Activated T-cell treated with anti-CD3 and anti-CD28 coated beads for 1 hour (primary cell): ENCODE measurements around the gene SHBG.

Source experiments
- DNase-seq: peaks from one replicate; pipeline ENCODE4 v3.0.0-alpha.2; 2020; ENCODE audit warnings: low read depth

Gene SHBG

GRCh38 chr17:7650509-7651096, 20.7 kb downstream of the SHBG start, which contains the start of gene ATP1B2:
Gene ATP1B2, plus strand, starts transcription at chr17:7650926. Its CDS starts 593 bp downstream, at chr17:7651519.
- DNase-seq, result peak; percentile 61

- DNase-seq, result no peak
These were observed 21.2 kb downstream of the SHBG start for GRCh38 chr17:7651097-7651664.

DNA sequence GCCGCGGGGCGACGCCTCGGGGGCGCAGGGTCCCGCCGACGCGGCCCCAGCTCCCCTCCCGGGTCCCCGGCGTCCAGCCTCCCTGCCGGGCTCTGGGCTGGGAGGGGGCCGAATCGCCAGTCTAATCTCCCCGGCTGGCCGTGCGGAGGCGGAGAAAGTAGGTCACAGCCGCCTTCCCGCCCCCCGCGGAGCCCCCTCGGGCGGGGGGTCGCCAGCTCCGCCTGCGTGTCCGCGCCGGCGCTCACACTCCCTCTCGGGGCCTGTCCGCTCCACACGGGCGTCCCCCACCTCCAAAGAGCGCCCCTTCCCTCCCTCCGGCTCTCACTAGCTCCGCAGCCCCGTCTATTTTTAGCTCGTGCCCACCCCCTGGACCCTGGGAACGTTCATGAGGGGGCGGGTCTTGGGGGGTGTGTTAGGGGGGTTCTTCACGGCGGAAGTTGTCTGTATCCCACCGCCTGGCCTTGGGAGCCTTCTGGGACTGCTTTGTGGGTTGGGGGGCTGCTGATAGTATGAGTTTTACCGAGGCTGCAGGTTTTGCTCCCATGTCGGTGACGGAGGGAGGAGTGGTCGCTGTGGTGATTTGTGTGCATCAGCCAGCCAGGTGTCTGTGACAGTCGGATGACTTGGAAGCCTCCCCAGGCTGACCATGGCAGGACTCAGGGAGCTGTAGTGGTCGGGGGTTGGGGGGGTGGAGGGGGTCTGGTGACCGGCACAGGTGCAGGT, 21.9 kb downstream of the SHBG start:
- DNase-seq, result no peak

DNA sequence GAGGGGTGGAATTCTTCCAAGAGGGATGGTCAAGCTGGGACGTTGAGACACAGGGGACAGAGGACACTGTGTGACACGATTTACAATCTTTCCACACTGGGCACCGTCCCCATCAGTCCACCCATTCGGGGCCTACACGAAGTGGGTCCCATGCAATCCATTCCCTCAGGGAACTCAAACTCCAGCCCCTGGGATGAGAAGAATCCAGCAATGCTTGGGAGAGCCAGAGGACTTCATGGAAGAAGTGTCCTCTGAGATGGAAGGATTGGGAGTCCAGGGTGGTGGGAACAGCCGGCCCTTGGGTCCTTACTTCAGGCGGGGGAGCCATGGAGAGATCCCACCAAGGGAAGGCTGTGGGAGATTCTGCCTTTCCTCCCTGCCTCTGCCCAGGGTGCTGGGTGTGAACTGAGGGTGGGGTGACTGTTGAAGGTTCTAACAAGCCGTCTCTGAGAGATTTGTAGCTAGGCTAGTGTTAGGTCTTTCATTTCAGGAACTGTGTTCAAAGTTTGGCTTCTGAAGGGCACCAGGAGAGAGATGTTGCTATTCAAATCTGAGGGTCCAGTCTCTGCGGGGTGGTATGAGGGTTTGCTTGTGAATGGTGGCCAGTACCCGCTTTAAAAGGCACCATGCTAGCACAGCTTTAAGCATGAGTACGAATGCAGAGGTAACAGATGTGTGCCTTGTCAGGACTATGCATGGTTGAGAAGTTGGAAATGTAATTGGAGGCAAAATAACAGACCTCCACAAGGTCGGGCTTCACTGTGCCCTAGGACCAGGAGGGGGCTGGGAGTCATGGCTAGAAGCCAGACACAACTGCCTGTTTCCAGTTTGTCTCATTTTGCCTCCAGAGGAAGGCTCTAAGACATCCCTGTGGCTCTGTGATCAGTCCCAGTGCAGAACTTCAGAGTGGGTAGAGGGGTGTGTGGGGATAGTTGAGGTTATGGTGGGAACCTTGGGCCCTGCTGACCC, 22.7 kb downstream of the SHBG start:
- DNase-seq, result no peak

GRCh38 chr17:7654832-7655540, 25.1 kb downstream of the SHBG start:
- DNase-seq, result no peak

- DNase-seq, result no peak
These were observed 25.6 kb downstream of the SHBG start for GRCh38 chr17:7655541-7655840.

GRCh38 chr17:7656958-7657609, 27.1 kb downstream of the SHBG start:
- DNase-seq, result no peak

GRCh38 chr17:7667656-7668406, 37.9 kb downstream of the SHBG start:
- DNase-seq, result no peak

DNA sequence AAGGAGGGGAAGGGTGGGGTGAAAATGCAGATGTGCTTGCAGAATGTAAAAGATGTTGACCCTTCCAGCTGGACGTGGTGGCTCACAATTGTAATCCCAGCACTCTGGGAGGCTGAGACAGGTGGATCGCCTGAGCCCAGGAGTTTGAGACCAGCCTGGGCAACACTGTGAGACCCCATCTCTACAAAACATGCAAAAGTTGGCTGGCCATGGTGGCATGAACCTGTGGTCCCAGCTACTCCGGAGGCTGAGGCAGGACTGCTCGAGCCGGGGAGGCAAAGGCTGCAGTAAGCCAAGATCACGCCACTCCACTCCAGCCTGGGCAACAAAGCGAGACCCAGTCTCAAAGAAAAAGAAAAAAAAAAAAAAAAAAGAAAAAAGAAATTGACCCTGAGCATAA, 38.5 kb downstream of the SHBG start:
- no peak for DNase-seq

DNA sequence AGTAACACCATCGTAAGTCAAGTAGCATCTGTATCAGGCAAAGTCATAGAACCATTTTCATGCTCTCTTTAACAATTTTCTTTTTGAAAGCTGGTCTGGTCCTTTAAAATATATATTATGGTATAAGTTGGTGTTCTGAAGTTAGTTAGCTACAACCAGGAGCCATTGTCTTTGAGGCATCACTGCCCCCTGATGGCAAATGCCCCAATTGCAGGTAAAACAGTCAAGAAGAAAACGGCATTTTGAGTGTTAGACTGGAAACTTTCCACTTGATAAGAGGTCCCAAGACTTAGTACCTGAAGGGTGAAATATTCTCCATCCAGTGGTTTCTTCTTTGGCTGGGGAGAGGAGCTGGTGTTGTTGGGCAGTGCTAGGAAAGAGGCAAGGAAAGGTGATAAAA, 43.3 kb downstream of the SHBG start:
- DNase-seq, result no peak

GRCh38 chr17:7674934-7675333, 45.0 kb downstream of the SHBG start:
- DNase-seq, result no peak

GRCh38 chr17:7676533-7676932, 46.6 kb downstream of the SHBG start:
- DNase-seq, result no peak

GRCh38 chr17:7677388-7678067, 47.6 kb downstream of the SHBG start:
- no peak for DNase-seq
